HG03060 (cell line): ENCODE results near the gene SLC15A4.

Experiments used
- ATAC-seq: cut with Tn5 transposase; IDR thresholded peaks from one replicate; pipeline ENCODE4 v1.9.1; 2021; ENCODE audit warnings: low read depth, moderate number of reproducible peaks; ENCODE audit not compliant: unreplicated experiment

SLC15A4 gene

GRCh38 chr12:128766738-128767501, 56.8 kb downstream of the SLC15A4 start:
- no peak for ATAC-seq

GRCh38 chr12:128763395-128763794, 60.4 kb downstream of the SLC15A4 start:
- no peak for ATAC-seq

GRCh38 chr12:128761379-128761790, 62.4 kb downstream of the SLC15A4 start:
- no peak for ATAC-seq

- ATAC-seq = no peak
These were observed 68.2 kb downstream of the SLC15A4 start for GRCh38 chr12:128755566-128755965.

- no peak for ATAC-seq
These were observed 69.5 kb downstream of the SLC15A4 start for GRCh38 chr12:128754275-128754674.

- ATAC-seq = no peak
These were observed 70.3 kb downstream of the SLC15A4 start for GRCh38 chr12:128753438-128753837.

GRCh38 chr12:128752386-128752785, 71.4 kb downstream of the SLC15A4 start:
- ATAC-seq = no peak

- no peak for ATAC-seq
These were observed 76.3 kb downstream of the SLC15A4 start for GRCh38 chr12:128747441-128747840.

- no peak for ATAC-seq
These were observed 77.7 kb downstream of the SLC15A4 start for GRCh38 chr12:128745772-128746689.

- ATAC-seq = no peak
These were observed 79.8 kb downstream of the SLC15A4 start for GRCh38 chr12:128743916-128744315.
